Lower lobe of right lung (tissue), 2 donors: ENCODE measurements around the gene UBE2J2. TPM values are rescaled to one million over a fixed set of nuclear protein-coding genes. Genes with fewer than 3 reads are reported as not detected.
A peak's percentile ranks its signal among the peaks of the same experiment; 100 is the strongest.

Source experiments
- ATAC-seq, 2 donors: fragments of 200-7000 bp; cut with Tn5 transposase; one replicate each; pipeline ENCODE4 v1.9.1; 2020 to 2022; ENCODE audit warnings: mild to moderate bottlenecking in 2 of 2, moderate library complexity in 2 of 2
- DNase-seq: peaks from one replicate; pipeline ENCODE4 v3.0.0-alpha.2; 2020
- H3K27ac ChIP-seq: fragments of 200-600 bp; one replicate; pipeline ENCODE4 v1.8.0; 2022
- H3K27me3 ChIP-seq: fragments of 200-600 bp; one replicate; pipeline ENCODE4 v1.8.0; 2022; ENCODE audit warnings: low read depth
- H3K36me3 ChIP-seq: fragments of 200-600 bp; one replicate; pipeline ENCODE4 v1.8.0; 2022; ENCODE audit warnings: mild to moderate bottlenecking
- H3K4me1 ChIP-seq: fragments of 200-600 bp; one replicate; pipeline ENCODE4 v1.8.0; 2022
- H3K4me3 ChIP-seq: fragments of 200-600 bp; one replicate; pipeline ENCODE4 v1.8.0; 2022; ENCODE audit warnings: mild to moderate bottlenecking
- H3K9me3 ChIP-seq: fragments of 200-600 bp; one replicate; pipeline ENCODE4 v1.8.0; 2022
- CTCF ChIP-seq: fragments of 200-600 bp; IDR thresholded peaks from one replicate; pipeline ENCODE4 v1.8.0; 2022; ENCODE audit warnings: antibody characterized with exemption, mild to moderate bottlenecking
- intact Hi-C: fragments of 100-400 bp; cut with DNase I; formaldehyde crosslinking; loops from one replicate; pipeline ENCODE4 v1.11.0; 2022
- total RNA-seq: library from RNA; stranded (reverse); fragmentation: NEBNext Ultra II Directional; extraction: Animal tissue kit (Norgen Biotek cat#: 25700); gene quantifications from one replicate; pipeline ENCODE4 v1.2.1, GENCODE V29; 2021
- donor health status: DM: no; HTN: yes; CAD: no; lungs with severe emphysema.

The UBE2J2 gene
- total RNA-seq, 1 donor from 2014 or later, result 49.9 TPM

- intact Hi-C loops, result no loop called here
- TF ChIP-seq CTCF, result no peak
- Histone ChIP-seq H3K27me3 (peaks cover 30% of the 10 kb centered on the region), H3K27ac (no peak overlapping the region), H3K9me3 (no peaks in the 10 kb centered on the region), H3K4me1 (peaks cover 13% of the 10 kb centered on the region), H3K4me3 (no peak overlapping the region), H3K36me3 (peaks cover 3% of the 10 kb centered on the region)
- ATAC-seq (no peak), DNase-seq (no peak)
Observed at GRCh38 chr1:1236176-1236763, 37.4 kb downstream of the UBE2J2 start.

- Histone ChIP-seq H3K4me3 (no peak overlapping the region), H3K27ac (no peak overlapping the region), H3K9me3 (no peaks in the 10 kb centered on the region), H3K27me3 (peaks cover 30% of the 10 kb centered on the region), H3K4me1 (peaks cover 23% of the 10 kb centered on the region), H3K36me3 (peaks cover 3% of the 10 kb centered on the region)
- DNase-seq (no peak), ATAC-seq (no peak)
- intact Hi-C loops, result no loop called here
- TF ChIP-seq CTCF, result no peak
Observed at GRCh38 chr1:1235016-1235744, 38.5 kb downstream of the UBE2J2 start.

GRCh38 chr1:1234180-1234808 is 39.4 kb downstream of the UBE2J2 start:
- Histone ChIP-seq H3K27ac (no peak overlapping the region), H3K27me3 (peaks cover 26% of the 10 kb centered on the region), H3K36me3 (peaks cover 3% of the 10 kb centered on the region), H3K9me3 (no peaks in the 10 kb centered on the region), H3K4me1 (peaks cover 32% of the 10 kb centered on the region), H3K4me3 (no peak overlapping the region)
- DNase-seq (no peak), ATAC-seq (no peak)
- intact Hi-C loops, result no loop called here
- no peak for TF ChIP-seq CTCF

- no peak for TF ChIP-seq CTCF
- H3K27me3 ChIP-seq, result peaks cover 18% of the 10 kb centered on the region
- H3K36me3 ChIP-seq, result peaks cover 7% of the 10 kb centered on the region
- H3K27ac ChIP-seq, result no peak overlapping the region
- H3K9me3 ChIP-seq, result no peaks in the 10 kb centered on the region
- H3K4me3 ChIP-seq, result no peak overlapping the region
- ATAC-seq (no peak), DNase-seq (no peak)
- intact Hi-C loops, result no loop called here
- peaks cover 34% of the 10 kb centered on the region for H3K4me1 ChIP-seq
Observed at GRCh38 chr1:1233567-1233892, 40.1 kb downstream of the UBE2J2 start.

- TF ChIP-seq CTCF, result no peak
- Histone ChIP-seq H3K27ac (no peak overlapping the region), H3K36me3 (peaks cover 12% of the 10 kb centered on the region), H3K27me3 (peaks cover 13% of the 10 kb centered on the region), H3K9me3 (no peaks in the 10 kb centered on the region), H3K4me1 (peaks cover 34% of the 10 kb centered on the region), H3K4me3 (peak overlapping the region; percentile 49)
- intact Hi-C loops, result no loop called here
- no peak for ATAC-seq
- peak; percentile 60 for DNase-seq
Observed at GRCh38 chr1:1232796-1233566, 40.7 kb downstream of the UBE2J2 start.
